KMS-11 (cell line): ENCODE measurements around the gene RBBP4.

Source experiments
- H2AFZ ChIP-seq: fragments of 200-600 bp; sonication (generic); 2 replicates; pipeline ENCODE4 v1.6.1; 2016; ENCODE audit warnings: antibody characterized with exemption, mixed run types, low read depth
- H3K27ac ChIP-seq: fragments of 200-600 bp; sonication (generic); 2 replicates; pipeline ENCODE4 v1.6.1; 2016; ENCODE audit warnings: mild to moderate bottlenecking, mixed run types
- H3K27me3 ChIP-seq: fragments of 200-600 bp; sonication (generic); 2 replicates; pipeline ENCODE4 v1.6.1; 2017; ENCODE audit warnings: mild to moderate bottlenecking, low read depth, mixed run types, moderate library complexity; ENCODE audit not compliant: insufficient read depth
- H3K36me3 ChIP-seq: fragments of 200-600 bp; sonication (generic); 2 replicates; pipeline ENCODE4 v1.6.1; 2017; ENCODE audit warnings: mild to moderate bottlenecking, mixed run types; ENCODE audit not compliant: insufficient read depth
- H3K4me1 ChIP-seq: fragments of 200-600 bp; sonication (generic); 2 replicates; pipeline ENCODE4 v1.6.1; 2016; ENCODE audit warnings: mild to moderate bottlenecking, low read depth, mixed run types; ENCODE audit not compliant: poor library complexity, severe bottlenecking
- H3K4me2 ChIP-seq: fragments of 200-600 bp; sonication (generic); 2 replicates; pipeline ENCODE4 v1.7.0; 2016; ENCODE audit warnings: mild to moderate bottlenecking, mixed run types
- H3K4me3 ChIP-seq: fragments of 200-600 bp; sonication (generic); IDR thresholded peaks from 2 replicates; pipeline ENCODE4 v1.6.1; 2017; ENCODE audit warnings: low read depth, low read length, mixed read lengths; ENCODE audit not compliant: insufficient read depth
- H3K79me2 ChIP-seq: fragments of 200-600 bp; sonication (generic); 2 replicates; pipeline ENCODE4 v1.6.1; 2016; ENCODE audit warnings: low read depth, mixed run types; ENCODE audit not compliant: insufficient read depth
- H3K9ac ChIP-seq: fragments of 200-600 bp; sonication (generic); 2 replicates; pipeline ENCODE4 v1.6.1; 2016; ENCODE audit warnings: mild to moderate bottlenecking, mixed run types
- H4K20me1 ChIP-seq: fragments of 200-600 bp; sonication (generic); 2 replicates; pipeline ENCODE4 v1.6.1; 2016; ENCODE audit warnings: mild to moderate bottlenecking, mixed run types; ENCODE audit not compliant: insufficient read depth
- CTCF ChIP-seq: fragments of 200-600 bp; sonication (generic); conservative IDR thresholded peaks from 2 replicates; pipeline ENCODE4 v1.6.1; 2017; ENCODE audit warnings: low read depth, mild to moderate bottlenecking, antibody characterized with exemption, low read length, moderate library complexity, mixed read lengths

Gene RBBP4

DNA sequence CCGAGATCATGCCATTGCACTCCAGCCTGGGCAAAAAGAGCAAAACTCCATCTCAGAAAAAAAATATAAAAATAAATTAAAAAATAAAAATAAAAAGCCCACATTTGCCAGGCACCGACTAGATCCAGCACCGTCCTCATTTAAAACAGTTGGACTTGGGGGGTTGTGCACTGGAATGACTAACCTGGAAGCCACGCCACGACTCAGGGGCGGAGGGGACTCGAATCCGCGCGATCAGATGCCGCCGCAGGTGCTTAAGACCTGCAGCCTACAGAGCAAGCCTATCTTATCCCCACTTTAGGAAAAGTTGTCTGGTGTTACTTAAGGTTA, 39.2 kb upstream of the RBBP4 start:
- Histone ChIP-seq H3K4me1 (no peaks in the 10 kb centered on the region), H4K20me1 (no peaks in the 10 kb centered on the region), H3K36me3 (no peaks in the 10 kb centered on the region), H3K79me2 (no peaks in the 10 kb centered on the region), H3K27ac (no peak overlapping the region), H3K4me2 (no peak overlapping the region), H3K27me3 (no peaks in the 10 kb centered on the region), H2AFZ (no peak overlapping the region), H3K4me3 (no peak overlapping the region), H3K9ac (no peak overlapping the region)
- TF ChIP-seq CTCF = no peak

GRCh38 chr1:32612189-32612881, 38.7 kb upstream of the RBBP4 start:
- Histone ChIP-seq H3K4me2 (no peak overlapping the region), H2AFZ (no peak overlapping the region), H3K36me3 (no peaks in the 10 kb centered on the region), H3K79me2 (no peaks in the 10 kb centered on the region), H4K20me1 (no peaks in the 10 kb centered on the region), H3K9ac (no peak overlapping the region), H3K4me1 (no peaks in the 10 kb centered on the region), H3K27me3 (no peaks in the 10 kb centered on the region), H3K4me3 (no peak overlapping the region), H3K27ac (no peak overlapping the region)
- TF ChIP-seq CTCF = no peak

- no peak for TF ChIP-seq CTCF
- no peak overlapping the region for H3K27ac ChIP-seq
- no peaks in the 10 kb centered on the region for H3K36me3 ChIP-seq
- no peak overlapping the region for H3K4me3 ChIP-seq
- no peaks in the 10 kb centered on the region for H4K20me1 ChIP-seq
- H3K4me2 ChIP-seq = no peak overlapping the region
- peaks cover 5% of the 10 kb centered on the region for H3K4me1 ChIP-seq
- H3K9ac ChIP-seq = no peak overlapping the region
- no peaks in the 10 kb centered on the region for H3K27me3 ChIP-seq
- H2AFZ ChIP-seq = no peak overlapping the region
- no peaks in the 10 kb centered on the region for H3K79me2 ChIP-seq
Measured at GRCh38 chr1:32613472-32613871, 37.5 kb upstream of the RBBP4 start.

DNA sequence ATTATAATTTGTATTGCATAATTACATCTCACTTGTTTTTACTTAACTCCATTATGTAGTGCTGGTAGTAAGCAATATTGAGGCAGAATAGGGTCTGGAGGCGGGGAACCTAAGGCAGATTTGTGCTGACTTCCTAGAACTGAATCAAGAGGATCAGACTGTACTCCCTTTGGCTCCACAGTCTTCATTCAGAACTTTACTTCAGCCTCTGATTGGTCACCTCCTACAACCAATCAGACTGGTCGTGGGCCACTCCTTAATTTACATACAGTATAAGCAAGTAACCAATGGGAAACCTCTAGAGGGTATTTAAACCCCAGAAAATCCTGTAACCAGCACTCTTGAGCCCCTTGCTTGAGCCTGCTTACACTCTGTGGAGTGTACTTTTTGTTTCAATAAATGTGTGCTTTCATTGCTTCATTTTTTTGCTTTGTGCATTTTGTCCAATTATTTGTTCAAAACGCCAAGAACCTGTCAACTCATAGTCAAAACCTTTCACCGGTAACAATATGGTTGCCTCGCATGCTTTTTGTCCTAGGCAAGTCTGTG, 32.3 kb upstream of the RBBP4 start:
- Histone ChIP-seq H2AFZ (no peak overlapping the region), H3K4me2 (peak overlapping the region; percentile 76; the same call in 1 of the 2 replicates), H3K4me1 (peaks cover 58% of the 10 kb centered on the region), H3K27ac (peak overlapping the region; percentile 98), H3K79me2 (peaks cover 16% of the 10 kb centered on the region; the same call in 1 of the 2 replicates), H3K9ac (peak overlapping the region; percentile 22; the same call in 1 of the 2 replicates), H4K20me1 (no peaks in the 10 kb centered on the region), H3K27me3 (no peaks in the 10 kb centered on the region), H3K4me3 (no peak overlapping the region), H3K36me3 (no peaks in the 10 kb centered on the region)
- TF ChIP-seq CTCF = no peak
